HUES48 (cell line): ENCODE data around the gene MAP3K2.
"Not testable (repeated sequence)": the region's sequence is repeated elsewhere in the genome, so short reads cannot be mapped to it uniquely, and the experiment has no call there.

Source experiments
- H3K27ac ChIP-seq: one replicate; pipeline ENCODE4 v1.7.0; 2013; ENCODE audit warnings: low read depth, low read length, inconsistent platforms
- H3K27me3 ChIP-seq: 2 replicates; pipeline ENCODE4 v1.6.1; 2013; ENCODE audit warnings: mild to moderate bottlenecking, low read length; ENCODE audit not compliant: control insufficient read depth, insufficient read depth
- H3K36me3 ChIP-seq: 2 replicates; pipeline ENCODE4 v1.6.1; 2013; ENCODE audit warnings: low read length; ENCODE audit not compliant: control insufficient read depth, insufficient read depth
- H3K4me1 ChIP-seq: 2 replicates; pipeline ENCODE4 v1.6.1; 2013; ENCODE audit warnings: mild to moderate bottlenecking, low read length; ENCODE audit not compliant: control insufficient read depth, insufficient read depth
- H3K4me3 ChIP-seq: 2 replicates; pipeline ENCODE4 v1.5.1; 2013; ENCODE audit warnings: mild to moderate bottlenecking, low read depth, low read length
- H3K9ac ChIP-seq: 2 replicates; pipeline ENCODE4 v1.6.1; 2013; ENCODE audit warnings: mild to moderate bottlenecking, low read depth, low read length, moderate library complexity
- H3K9me3 ChIP-seq: 2 replicates; pipeline ENCODE4 v1.6.1; 2013; ENCODE audit warnings: low read length; ENCODE audit not compliant: control insufficient read depth, insufficient read depth

The MAP3K2 gene

DNA sequence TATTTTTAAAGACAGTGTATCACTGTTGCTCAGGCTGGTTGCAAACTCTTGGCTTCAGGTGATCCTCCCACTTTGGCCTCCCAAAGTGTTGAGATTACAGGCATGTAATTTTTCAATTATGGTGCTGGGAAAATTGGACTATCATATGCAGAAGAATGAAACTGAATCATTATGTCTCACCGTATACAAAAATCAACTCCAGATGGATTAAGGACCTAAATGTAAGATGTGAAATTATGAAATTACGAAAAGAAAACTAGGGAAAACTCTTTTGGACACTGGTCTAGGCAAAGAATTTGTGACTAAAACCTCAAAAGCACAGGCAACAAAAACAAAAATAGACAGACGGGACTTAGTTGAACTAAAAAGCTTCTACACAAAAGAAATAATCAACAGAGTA lies 31.2 kb downstream of the MAP3K2 start:
- Histone ChIP-seq H3K4me1 (peaks cover 25% of the 10 kb centered on the region), H3K27me3 (no peaks in the 10 kb centered on the region), H3K4me3 (no peak overlapping the region), H3K9me3 (peaks cover 3% of the 10 kb centered on the region; the same call in 1 of the 2 replicates), H3K36me3 (no peaks in the 10 kb centered on the region), H3K27ac (no peak overlapping the region), H3K9ac (no peak overlapping the region)

DNA sequence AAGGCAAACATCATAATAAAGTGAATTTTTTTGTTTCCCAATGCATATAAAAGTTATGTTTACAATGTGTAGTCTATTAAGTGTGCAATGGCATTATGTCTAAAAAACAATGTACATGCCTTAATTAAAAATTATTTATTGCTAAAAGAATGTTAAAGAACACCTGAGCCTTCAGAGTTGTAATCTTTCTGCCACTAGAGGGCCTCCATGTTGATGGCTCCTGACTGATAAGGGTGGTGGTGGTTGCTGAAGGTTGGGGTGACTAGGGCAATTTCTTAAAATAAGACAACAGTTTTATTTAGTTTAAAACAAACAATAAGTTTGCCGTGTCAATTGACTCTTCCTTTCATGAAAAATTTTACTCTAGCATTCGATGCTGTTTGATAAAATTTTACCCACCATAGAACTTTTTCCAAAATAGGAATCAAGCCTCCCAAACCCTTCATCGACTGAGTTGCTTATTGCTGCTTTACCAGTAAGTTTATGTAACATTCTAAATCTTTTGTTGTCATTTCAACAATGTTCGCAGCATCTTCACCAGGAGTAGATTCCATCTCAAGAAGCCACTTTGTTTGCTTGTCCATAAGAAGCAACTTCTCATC lies 32.3 kb downstream of the MAP3K2 start:
- Histone ChIP-seq H3K4me1 (peaks cover 25% of the 10 kb centered on the region), H3K27me3 (no peaks in the 10 kb centered on the region), H3K27ac (no peak overlapping the region), H3K9me3 (peaks cover 3% of the 10 kb centered on the region; the same call in 1 of the 2 replicates), H3K9ac (no peak overlapping the region), H3K36me3 (no peaks in the 10 kb centered on the region), H3K4me3 (no peak overlapping the region)

DNA sequence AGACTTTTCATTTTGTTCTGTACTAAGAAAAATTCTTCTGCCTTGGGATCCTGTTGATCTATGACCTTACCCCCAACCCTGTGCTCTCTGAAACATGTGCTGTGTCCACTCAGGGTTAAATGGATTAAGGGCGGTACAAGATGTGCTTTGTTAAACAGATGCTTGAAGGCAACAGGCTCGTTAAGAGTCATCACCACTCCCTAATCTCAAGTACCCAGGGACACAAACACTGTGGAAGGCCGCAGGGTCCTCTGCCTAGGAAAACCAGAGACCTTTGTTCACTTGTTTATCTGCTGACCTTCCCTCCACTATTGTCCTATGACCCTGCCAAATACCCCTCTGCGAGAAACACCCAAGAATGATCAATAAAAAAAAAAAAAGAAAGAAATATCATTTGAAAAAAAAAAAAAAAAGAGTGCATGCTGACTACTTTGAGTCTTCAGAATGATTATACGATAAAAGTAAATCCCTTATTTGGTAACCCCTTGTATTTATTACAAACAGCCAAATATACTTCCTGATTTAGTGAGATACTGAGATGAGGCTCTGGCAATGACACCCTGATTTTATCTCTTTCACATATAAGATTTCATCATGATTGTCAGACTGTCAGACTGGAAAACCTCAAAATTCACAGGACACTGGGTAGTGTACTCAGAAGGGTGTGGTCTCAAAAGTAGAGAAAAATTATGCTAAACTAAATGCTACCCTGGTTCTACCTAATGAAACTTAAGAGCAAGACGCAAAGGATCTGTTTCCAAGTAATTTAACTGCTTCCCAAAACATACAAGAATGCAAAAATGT lies 33.7 kb downstream of the MAP3K2 start:
- peaks cover 12% of the 10 kb centered on the region; the same call in 1 of the 2 replicates for H3K4me1 ChIP-seq
- not testable (repeated sequence) for H3K27ac ChIP-seq, H3K36me3 ChIP-seq, H3K9me3 ChIP-seq, H3K27me3 ChIP-seq, H3K9ac ChIP-seq, H3K4me3 ChIP-seq

DNA sequence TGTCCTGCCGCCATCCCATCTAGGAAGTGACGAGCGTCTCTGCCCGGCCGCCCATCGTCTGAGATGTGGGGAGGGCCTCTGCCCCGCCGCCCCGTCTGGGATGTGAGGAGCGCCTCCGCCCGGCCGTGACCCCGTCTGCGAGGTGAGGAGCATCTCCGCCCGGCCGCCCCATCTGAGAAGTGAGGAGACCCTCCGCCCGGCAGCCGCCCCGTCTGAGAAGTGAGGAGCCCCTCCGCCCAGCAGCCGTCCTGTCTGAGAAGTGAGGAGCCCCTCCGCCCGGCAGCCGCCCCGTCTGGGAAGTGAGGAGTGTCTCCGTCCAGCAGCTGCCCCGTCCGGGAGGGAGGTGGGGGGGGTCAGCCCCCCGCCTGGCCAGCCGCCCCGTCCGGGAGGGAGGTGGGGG lies 34.6 kb downstream of the MAP3K2 start:
- not testable (repeated sequence) for H3K27me3 ChIP-seq, H3K27ac ChIP-seq, H3K4me3 ChIP-seq, H3K4me1 ChIP-seq, H3K9me3 ChIP-seq, H3K36me3 ChIP-seq, H3K9ac ChIP-seq

DNA sequence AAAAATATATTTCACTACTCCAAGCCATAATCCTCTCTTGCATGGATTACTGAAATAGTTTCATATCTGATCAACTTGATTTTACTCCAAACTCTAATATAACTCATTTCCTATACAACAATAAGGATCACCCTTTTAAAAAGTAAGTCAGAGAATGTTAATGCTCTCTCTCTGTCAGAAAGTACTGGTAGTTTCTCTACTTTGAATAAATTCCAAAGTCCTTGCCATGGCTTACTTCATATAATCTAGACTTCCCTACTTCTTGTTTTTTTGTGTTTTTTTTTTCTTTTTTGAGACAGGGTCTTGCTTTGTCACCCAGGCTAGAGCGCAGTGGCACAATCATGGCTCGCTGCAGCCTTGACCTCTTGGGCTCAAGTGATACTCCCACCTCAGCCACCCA lies 36.2 kb downstream of the MAP3K2 start:
- Histone ChIP-seq H3K9ac (no peak overlapping the region), H3K27me3 (no peaks in the 10 kb centered on the region), H3K4me1 (no peaks in the 10 kb centered on the region), H3K9me3 (peaks cover 3% of the 10 kb centered on the region; the same call in 1 of the 2 replicates), H3K27ac (no peak overlapping the region), H3K4me3 (no peak overlapping the region), H3K36me3 (no peaks in the 10 kb centered on the region)

DNA sequence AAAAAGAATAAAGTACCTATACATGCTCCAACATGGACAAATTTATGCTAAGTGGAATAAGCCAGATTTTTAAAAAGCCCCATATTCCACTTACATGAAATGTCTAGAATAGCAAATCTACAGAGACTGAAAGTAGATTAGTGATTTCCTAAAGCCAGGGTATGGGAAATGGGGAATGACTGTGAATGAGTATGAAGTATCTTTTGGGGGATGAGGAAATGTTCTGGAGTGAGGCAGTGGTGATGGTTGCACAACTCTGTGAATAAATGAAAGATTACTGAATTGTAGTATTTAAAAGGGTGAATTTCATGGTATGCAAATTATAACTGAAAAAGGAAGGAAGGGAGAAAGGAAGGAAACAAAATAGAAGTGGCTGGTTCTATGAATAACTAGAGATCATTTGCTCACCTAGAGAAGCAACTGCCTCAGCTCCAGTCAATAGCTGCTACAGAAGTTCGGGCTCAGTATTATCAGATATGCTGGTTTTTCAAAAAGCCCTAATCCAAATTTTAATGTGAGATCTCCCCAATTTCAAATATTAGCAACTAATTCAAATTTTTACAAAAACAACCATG lies 39.3 kb downstream of the MAP3K2 start:
- no peaks in the 10 kb centered on the region for H3K4me1 ChIP-seq
- no peak overlapping the region for H3K9ac ChIP-seq
- no peaks in the 10 kb centered on the region for H3K27me3 ChIP-seq
- H3K9me3 ChIP-seq, result peaks cover 3% of the 10 kb centered on the region; the same call in 1 of the 2 replicates
- H3K4me3 ChIP-seq, result no peak overlapping the region
- no peak overlapping the region for H3K27ac ChIP-seq
- no peaks in the 10 kb centered on the region for H3K36me3 ChIP-seq

DNA sequence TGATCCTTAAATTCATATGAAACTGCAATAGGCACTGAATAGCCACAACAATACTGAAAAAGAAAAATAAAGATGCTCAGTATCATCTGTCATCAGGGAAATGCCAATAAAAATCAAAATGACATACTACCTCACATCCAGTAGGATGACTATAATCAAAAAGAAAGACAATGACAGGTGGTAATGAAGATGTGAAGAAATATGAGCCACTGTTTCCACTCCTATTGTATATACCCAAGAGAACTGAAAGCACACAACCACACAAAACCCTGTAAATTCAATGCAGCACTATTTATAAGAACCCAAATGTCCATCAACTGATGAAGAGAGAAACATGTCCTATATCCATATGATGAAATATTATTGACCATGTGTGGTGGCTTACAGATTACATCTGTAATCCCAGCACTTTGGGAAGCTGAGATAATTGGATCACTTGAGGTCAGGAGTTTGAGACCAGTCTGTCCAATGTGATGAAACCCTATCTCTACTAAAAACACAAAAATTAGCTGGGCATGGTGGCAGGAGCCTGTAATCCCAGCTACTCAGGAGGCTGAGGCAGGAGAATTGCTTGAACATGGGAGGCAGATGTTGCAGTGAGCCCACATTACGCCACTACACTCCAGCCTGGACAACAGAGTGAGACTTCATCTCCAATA lies 39.9 kb downstream of the MAP3K2 start:
- Histone ChIP-seq H3K4me1 (no peaks in the 10 kb centered on the region), H3K27me3 (no peaks in the 10 kb centered on the region), H3K4me3 (no peak overlapping the region), H3K9ac (no peak overlapping the region), H3K36me3 (no peaks in the 10 kb centered on the region), H3K9me3 (peaks cover 3% of the 10 kb centered on the region; the same call in 1 of the 2 replicates), H3K27ac (no peak overlapping the region)

DNA sequence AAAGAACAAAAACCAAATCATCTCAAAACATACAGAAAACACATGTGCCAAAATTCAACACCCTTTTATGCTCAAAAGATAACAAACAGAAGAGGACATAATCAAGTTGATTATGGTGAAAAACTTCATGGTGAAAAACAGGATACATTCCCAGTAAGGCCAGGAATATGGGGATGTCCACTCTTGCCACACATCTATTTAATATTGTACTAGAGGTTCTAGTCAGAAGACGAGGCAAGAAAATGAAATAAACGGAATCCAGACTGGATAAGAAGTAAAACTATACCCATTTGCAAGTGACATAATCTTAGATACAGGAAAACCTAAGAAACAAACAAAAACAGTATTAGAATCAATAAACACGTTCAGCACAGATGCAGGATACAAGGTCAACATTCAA lies 40.8 kb downstream of the MAP3K2 start:
- Histone ChIP-seq H3K9me3 (no peaks in the 10 kb centered on the region), H3K27ac (no peak overlapping the region), H3K9ac (no peak overlapping the region), H3K36me3 (peaks cover 4% of the 10 kb centered on the region; the same call in 1 of the 2 replicates), H3K4me3 (no peak overlapping the region), H3K27me3 (no peaks in the 10 kb centered on the region), H3K4me1 (no peaks in the 10 kb centered on the region)

DNA sequence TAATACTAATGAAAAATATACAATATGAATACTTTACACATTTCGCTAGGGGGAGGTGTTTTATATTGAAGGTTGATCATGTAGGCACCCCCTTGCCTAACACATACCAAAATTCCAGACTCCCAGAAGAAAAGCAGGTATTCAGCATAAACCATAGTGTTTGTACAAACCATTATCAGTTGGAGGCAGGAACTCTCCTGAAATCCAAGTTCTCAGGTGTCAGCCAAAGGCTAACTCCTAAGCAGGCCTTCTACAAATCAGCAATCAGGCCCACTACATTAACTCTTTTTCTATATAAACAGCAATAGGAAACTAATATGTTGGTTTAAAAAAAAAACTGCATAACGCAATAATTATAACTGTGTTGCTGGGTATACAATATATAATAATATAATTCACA lies 44.5 kb downstream of the MAP3K2 start:
- Histone ChIP-seq H3K9me3 (no peaks in the 10 kb centered on the region), H3K4me3 (no peak overlapping the region), H3K9ac (no peak overlapping the region), H3K4me1 (no peaks in the 10 kb centered on the region), H3K36me3 (peaks cover 11% of the 10 kb centered on the region), H3K27ac (no peak overlapping the region), H3K27me3 (no peaks in the 10 kb centered on the region)

DNA sequence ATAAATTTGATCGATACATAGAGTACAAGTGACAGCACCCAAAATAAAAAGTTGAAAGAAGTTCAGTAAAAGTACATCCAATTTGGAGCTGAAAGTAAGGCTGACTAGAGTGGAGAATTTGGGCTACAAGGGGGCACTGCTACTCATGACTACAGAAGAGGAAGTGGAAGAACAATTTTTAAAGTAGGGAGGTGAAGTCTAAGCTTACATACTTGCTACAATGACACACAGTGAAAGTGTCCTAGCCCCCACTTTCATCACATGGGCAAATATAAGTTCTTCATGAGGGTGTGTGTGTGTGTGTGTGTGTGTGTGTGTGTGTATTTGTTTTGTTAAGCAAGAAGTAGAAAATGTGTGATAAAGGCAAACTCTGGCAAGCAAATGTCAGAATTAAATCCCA lies 45.7 kb downstream of the MAP3K2 start:
- Histone ChIP-seq H3K27me3 (no peaks in the 10 kb centered on the region), H3K27ac (no peak overlapping the region), H3K9ac (no peak overlapping the region), H3K36me3 (peaks cover 17% of the 10 kb centered on the region), H3K9me3 (no peaks in the 10 kb centered on the region), H3K4me3 (no peak overlapping the region), H3K4me1 (no peaks in the 10 kb centered on the region)

DNA sequence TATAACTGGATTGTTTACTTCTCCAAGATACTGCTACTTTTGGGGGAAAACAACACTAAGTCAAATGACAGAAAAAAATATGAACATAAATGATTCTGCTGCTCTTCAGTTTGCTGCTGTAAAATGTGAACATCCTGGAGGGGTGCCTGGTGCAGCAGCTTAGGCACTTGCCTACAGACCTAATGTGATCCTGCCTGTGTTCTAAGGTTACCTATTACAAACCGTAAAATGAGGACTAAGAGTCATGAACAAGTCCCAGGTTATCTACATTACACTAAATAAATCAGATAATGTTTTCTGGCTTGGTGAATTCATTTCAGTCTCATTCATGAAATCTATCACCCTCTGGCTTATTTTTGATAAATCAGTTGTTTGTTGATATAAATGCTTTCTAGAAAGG lies 55.4 kb downstream of the MAP3K2 start:
- Histone ChIP-seq H3K27ac (no peak overlapping the region), H3K36me3 (peaks cover 32% of the 10 kb centered on the region), H3K27me3 (no peaks in the 10 kb centered on the region), H3K4me3 (no peak overlapping the region), H3K4me1 (no peaks in the 10 kb centered on the region), H3K9me3 (no peaks in the 10 kb centered on the region), H3K9ac (no peak overlapping the region)
